Transverse colon (tissue), 4 donors: ENCODE data around the gene TWIST2. TPM values are rescaled to one million over a fixed set of nuclear protein-coding genes. Genes with fewer than 3 reads are reported as not detected.

ENCODE experiments used
- DNase-seq: peaks from one replicate; pipeline ENCODE4 v3.0.0-alpha.2; 2019
- H3K27ac ChIP-seq, 4 donors: fragments of 200-600 bp; sonication (generic); 2 replicates each; pipeline ENCODE4 v1.5.1; 2016 to 2018; ENCODE audit warnings: inconsistent platforms in 4 of 4
- H3K27me3 ChIP-seq: fragments of 200-600 bp; sonication (generic); 2 replicates; pipeline ENCODE4 v1.5.1; 2017; ENCODE audit warnings: inconsistent platforms
- H3K36me3 ChIP-seq, 4 donors: fragments of 200-600 bp; sonication (generic); 2 replicates each; pipeline ENCODE4 v1.5.1; 2017 to 2019; ENCODE audit warnings: inconsistent platforms in 4 of 4
- H3K4me1 ChIP-seq, 4 donors: fragments of 200-600 bp; sonication (generic); 2 replicates each; pipeline ENCODE4 v1.5.1; 2017 to 2020; ENCODE audit warnings: inconsistent platforms in 4 of 4
- H3K4me3 ChIP-seq, 4 donors: fragments of 200-600 bp; sonication (generic); 1 replicate in 1 of 4; 2 replicates in 3 of 4; pipeline versions ENCODE4 v1.5.1 to v1.6.1; 2017 to 2019; ENCODE audit warnings: inconsistent platforms in 4 of 4
- H3K9me3 ChIP-seq, 2 donors: fragments of 200-600 bp; sonication (generic); 2 replicates each; pipeline ENCODE4 v1.5.1; 2017 to 2019; ENCODE audit warnings: inconsistent platforms in 2 of 2
- EP300 ChIP-seq: sonication (generic); formaldehyde crosslinking; IDR thresholded peaks from one replicate; pipeline ENCODE4 v1.6.1; 2017; ENCODE audit warnings: antibody characterized with exemption, low read depth
- POLR2A ChIP-seq: fragments of 450-650 bp; IDR thresholded peaks from one replicate; pipeline ENCODE4 v1.6.1; 2016; ENCODE audit warnings: antibody characterized with exemption, mild to moderate bottlenecking, moderate library complexity
- POLR2AphosphoS5 ChIP-seq, 3 donors: sonication (generic); formaldehyde crosslinking; IDR thresholded peaks; one replicate each; pipeline ENCODE4 v1.6.1; 2016; ENCODE audit warnings: antibody characterized with exemption in 3 of 3
- WGBS, 2 donors: methylation state at CpG; one replicate each; pipeline ENCODE4 v1.1.5; 2018; ENCODE audit warnings: low coverage in 1 of 2; 5-methylcytosine and 5-hydroxymethylcytosine counted together
- in situ Hi-C, 4 donors: fragments of 200-750 bp; cut with MboI; loops; one replicate each; pipeline versions ENCODE4 v1.15.0 to v1.15.1; 2017; ENCODE audit warnings: low sequenced_read_pairs in 3 of 4, low pct_ligation_motif_present in 1 of 4, low pct_unique_long_range_greater_than_20kb in 1 of 4
- intact Hi-C: fragments of 100-400 bp; cut with DNase I; formaldehyde crosslinking; loops from one replicate; pipeline ENCODE4 v1.15.1; 2023; ENCODE audit warnings: low total_unique reads
- total RNA-seq, 4 donors: library from RNA; depleted of rRNA; stranded (reverse); fragments of >200 nt; gene quantifications; one replicate each; pipeline ENCODE4 v1.1.0, GENCODE V29; 2016
- TF ChIP-seq, protein P1 (sequence below), 5 experiments: fragments of 200-600 bp in 3 of 5; fragments of 450-650 bp in 2 of 5; sonication (generic) in 3 of 5; IDR thresholded peaks; 1 replicate in 2 of 5; 2 replicates in 3 of 5; pipeline ENCODE4 v1.5.1; 2016 to 2017; ENCODE audit warnings: antibody characterized with exemption in 5 of 5, inconsistent platforms in 3 of 5, mild to moderate bottlenecking in 2 of 5, moderate library complexity in 1 of 5

Gene TWIST2
- total RNA-seq, 4 donors from 2014 or later = 6.7 to 59.1 (median 16.8) TPM

DNA sequence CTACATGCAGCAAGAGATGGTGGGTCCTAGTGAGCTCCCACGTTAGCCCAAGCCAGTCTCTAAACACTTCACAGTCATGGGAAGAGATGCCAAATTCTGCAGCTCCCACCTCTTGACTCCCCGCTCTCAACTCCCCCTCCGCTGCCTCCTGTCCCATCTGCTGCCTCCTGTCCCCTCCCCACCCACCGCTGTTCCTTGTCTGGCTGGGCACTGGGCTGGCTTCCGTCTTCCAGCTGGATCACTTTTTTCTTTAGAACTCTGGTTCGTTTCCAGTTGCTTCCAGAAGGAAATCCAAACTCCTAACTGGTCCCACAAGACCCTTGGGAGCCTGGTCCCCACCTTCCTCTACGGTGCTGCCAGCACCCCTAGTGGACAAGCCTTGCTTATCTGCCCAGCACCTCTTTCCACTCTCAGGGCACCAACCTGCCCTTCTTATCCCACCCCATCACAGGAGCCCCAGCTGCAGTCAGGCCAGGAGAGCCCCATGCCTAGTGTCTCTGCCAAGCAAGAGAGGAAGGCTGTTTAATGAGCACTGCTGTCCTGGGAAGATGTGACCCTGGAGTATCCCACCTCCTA lies 12.1 kb upstream of the TWIST2 start:
- in situ Hi-C loops = no loop called here
- Histone ChIP-seq H3K36me3 (no peaks in the 10 kb centered on the region), H3K27me3 (no peaks in the 10 kb centered on the region), H3K27ac (no peak overlapping the region), H3K4me3 (no peak overlapping the region), H3K9me3 (no peaks in the 10 kb centered on the region), H3K4me1 (no peaks in the 10 kb centered on the region)
- WGBS, 2 donors = 63 to 67% methylated on average over 6 to 7 of the region's 7 CpGs
- no peak for TF ChIP-seq POLR2A
- TF ChIP-seq, protein P1, sequence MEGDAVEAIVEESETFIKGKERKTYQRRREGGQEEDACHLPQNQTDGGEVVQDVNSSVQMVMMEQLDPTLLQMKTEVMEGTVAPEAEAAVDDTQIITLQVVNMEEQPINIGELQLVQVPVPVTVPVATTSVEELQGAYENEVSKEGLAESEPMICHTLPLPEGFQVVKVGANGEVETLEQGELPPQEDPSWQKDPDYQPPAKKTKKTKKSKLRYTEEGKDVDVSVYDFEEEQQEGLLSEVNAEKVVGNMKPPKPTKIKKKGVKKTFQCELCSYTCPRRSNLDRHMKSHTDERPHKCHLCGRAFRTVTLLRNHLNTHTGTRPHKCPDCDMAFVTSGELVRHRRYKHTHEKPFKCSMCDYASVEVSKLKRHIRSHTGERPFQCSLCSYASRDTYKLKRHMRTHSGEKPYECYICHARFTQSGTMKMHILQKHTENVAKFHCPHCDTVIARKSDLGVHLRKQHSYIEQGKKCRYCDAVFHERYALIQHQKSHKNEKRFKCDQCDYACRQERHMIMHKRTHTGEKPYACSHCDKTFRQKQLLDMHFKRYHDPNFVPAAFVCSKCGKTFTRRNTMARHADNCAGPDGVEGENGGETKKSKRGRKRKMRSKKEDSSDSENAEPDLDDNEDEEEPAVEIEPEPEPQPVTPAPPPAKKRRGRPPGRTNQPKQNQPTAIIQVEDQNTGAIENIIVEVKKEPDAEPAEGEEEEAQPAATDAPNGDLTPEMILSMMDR (IDR thresholded peaks at IDR 0.05) = no peak
- no peak for TF ChIP-seq POLR2AphosphoS5 (IDR thresholded peaks at IDR 0.05)
- no peak for TF ChIP-seq EP300
- intact Hi-C loops = no loop called here
- DNase-seq = no peak

GRCh38 chr2:238838786-238839327 lies 9.0 kb upstream of the TWIST2 start:
- H3K27me3 ChIP-seq = no peaks in the 10 kb centered on the region
- H3K4me3 ChIP-seq = no peak overlapping the region
- in situ Hi-C loops = no loop called here
- DNase-seq = no peak
- H3K4me1 ChIP-seq = no peaks in the 10 kb centered on the region
- TF ChIP-seq, protein P1 (IDR thresholded peaks at IDR 0.05) = no peak
- TF ChIP-seq EP300 (no peak), POLR2AphosphoS5 (IDR thresholded peaks at IDR 0.05) (no peak), POLR2A (no peak)
- H3K36me3 ChIP-seq = no peaks in the 10 kb centered on the region
- H3K9me3 ChIP-seq = no peaks in the 10 kb centered on the region
- no peak overlapping the region for H3K27ac ChIP-seq
- intact Hi-C loops = no loop called here

GRCh38 chr2:238839428-238839827 lies 8.5 kb upstream of the TWIST2 start:
- Histone ChIP-seq H3K9me3 (no peaks in the 10 kb centered on the region), H3K27ac (no peak overlapping the region), H3K4me1 (no peaks in the 10 kb centered on the region), H3K27me3 (peaks cover 3% of the 10 kb centered on the region), H3K36me3 (no peaks in the 10 kb centered on the region), H3K4me3 (no peak overlapping the region)
- 69 to 88% methylated on average over 1 to 2 of the region's 2 CpGs for WGBS, 2 donors
- in situ Hi-C loops (no loop called here), intact Hi-C loops (no loop called here)
- no peak for DNase-seq
- no peak for TF ChIP-seq EP300
- no peak for TF ChIP-seq POLR2A
- TF ChIP-seq, protein P1 (IDR thresholded peaks at IDR 0.05) = no peak
- no peak for TF ChIP-seq POLR2AphosphoS5 (IDR thresholded peaks at IDR 0.05)

DNA sequence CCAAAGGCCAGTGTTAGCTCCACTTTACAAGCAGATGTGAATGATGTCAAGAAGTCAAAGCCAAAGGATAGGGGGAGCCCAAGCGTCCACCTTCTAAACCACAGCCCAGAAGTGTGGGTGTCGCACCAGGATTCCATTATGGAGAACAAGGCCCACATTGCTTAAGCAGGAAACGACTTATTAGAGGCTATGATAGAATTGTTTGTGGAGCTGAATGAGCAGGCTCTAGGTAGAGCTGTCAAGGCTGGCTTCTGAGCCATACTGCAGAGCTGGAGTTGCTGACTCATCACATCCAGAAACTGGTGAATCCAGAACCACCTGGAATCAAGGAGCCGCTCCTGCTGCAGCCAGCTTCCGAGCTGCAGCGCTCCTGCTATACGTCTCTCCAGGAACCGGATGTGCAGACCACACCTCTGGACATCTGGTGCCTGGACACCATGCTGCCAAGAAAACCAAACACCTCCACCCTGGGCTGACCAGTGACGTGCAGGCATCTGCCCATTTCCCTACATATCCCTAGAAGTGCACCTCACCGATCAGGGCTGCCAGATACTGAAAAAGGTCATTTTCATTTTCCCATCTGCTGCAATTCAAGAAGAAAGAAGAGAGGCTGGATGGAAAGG lies 6.2 kb upstream of the TWIST2 start:
- Histone ChIP-seq H3K27ac (no peak overlapping the region), H3K36me3 (no peaks in the 10 kb centered on the region), H3K9me3 (no peaks in the 10 kb centered on the region), H3K4me1 (peaks cover 0 to 2% (median 0%) of the 10 kb centered on the region in 4 donors), H3K27me3 (peaks cover 24% of the 10 kb centered on the region), H3K4me3 (no peak overlapping the region)
- DNase-seq = no peak
- 64 to 100% methylated on average over 1 to 10 of the region's 10 CpGs for WGBS, 2 donors
- TF ChIP-seq EP300 (no peak), POLR2AphosphoS5 (IDR thresholded peaks at IDR 0.05) (no peak), POLR2A (no peak)
- TF ChIP-seq, protein P1 (IDR thresholded peaks at IDR 0.05) = no peak
- intact Hi-C loops = loop anchor here (10.0 kb wide), 1 partner anchor 133 kb away; no protein-coding TSS in a partner anchor
- in situ Hi-C loops = no loop called here
